DMS114 treated with DMSO at 0.1 percent for 48 hours (cell line): ENCODE data around the gene PRR33.

Experiments
- DNase-seq: peaks from one replicate; lab custom pipeline; 2025; ENCODE audit not compliant: unreplicated experiment; lab: John Stamatoyannopoulos, UW

The PRR33 gene

GRCh38 chr11:1928470-1928890, 36.8 kb upstream of the PRR33 start:
- DNase-seq: no peak

GRCh38 chr11:1927848-1928469, 36.3 kb upstream of the PRR33 start:
- no peak for DNase-seq

- no peak for DNase-seq
These were observed 35.5 kb upstream of the PRR33 start for GRCh38 chr11:1927026-1927847.

GRCh38 chr11:1926156-1927025, 34.7 kb upstream of the PRR33 start:
- DNase-seq: no peak

GRCh38 chr11:1925373-1926155, 33.9 kb upstream of the PRR33 start:
- DNase-seq: no peak

- DNase-seq: no peak
These were observed 33.1 kb upstream of the PRR33 start for GRCh38 chr11:1924646-1925372.

- no peak for DNase-seq
These were observed 32.5 kb upstream of the PRR33 start for GRCh38 chr11:1924181-1924580.

GRCh38 chr11:1923201-1923956, 31.7 kb upstream of the PRR33 start:
- no peak for DNase-seq

- no peak for DNase-seq
These were observed 30.9 kb upstream of the PRR33 start for GRCh38 chr11:1922481-1923081.

GRCh38 chr11:1921574-1922141, 30.0 kb upstream of the PRR33 start:
- no peak for DNase-seq

- DNase-seq: no peak
These were observed 29.3 kb upstream of the PRR33 start for GRCh38 chr11:1920909-1921573.

- no peak for DNase-seq
These were observed 28.6 kb upstream of the PRR33 start for GRCh38 chr11:1920128-1920908.

GRCh38 chr11:1919391-1920127, 27.9 kb upstream of the PRR33 start, which contains the start of gene TNNT3:
TNNT3 (plus strand) TSS chr11:1919703; CDS start chr11:1922875, 3,172 bp downstream.
- no peak for DNase-seq

GRCh38 chr11:1918436-1919315, 27.0 kb upstream of the PRR33 start:
- DNase-seq: no peak
